ENCODE measurements around the gene ZNF622. TPM values are rescaled to one million over a fixed set of nuclear protein-coding genes. Genes with fewer than 3 reads are reported as not detected.

ZNF622 gene
- total and polyA plus RNA-seq, 2 donors (not counting 3 experiments of a cell fraction or from before 2014, with no cell fraction given) = 10.0 to 26.6 TPM

DNA sequence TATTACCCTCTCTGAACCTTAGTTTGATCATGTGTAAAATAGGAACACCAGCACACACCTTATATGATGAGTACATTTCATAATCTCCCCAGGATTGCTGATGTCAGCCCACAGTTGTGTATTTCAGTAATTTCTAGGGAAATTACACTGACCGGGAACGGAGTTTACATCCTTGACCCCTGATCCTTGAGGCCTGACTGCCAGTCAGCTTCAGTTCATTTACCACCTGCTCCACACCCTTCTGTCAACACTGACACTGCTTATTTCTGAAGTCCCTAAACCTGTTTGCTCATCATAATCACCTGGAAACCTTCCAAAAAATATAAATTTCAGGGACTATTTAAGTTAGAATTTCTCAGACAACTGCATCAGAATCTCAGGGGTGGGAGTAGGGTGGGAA lies 55.3 kb downstream of the ZNF622 start:
- POLR2A ChIA-PET = no interaction called here
- Histone ChIP-seq H3K9me3 (replicated peaks; ENCODE audit: control insufficient read depth, insufficient read depth, low read length) (no peaks in the 10 kb centered on the region), H3K79me2 (ENCODE audit: control insufficient read depth, insufficient read depth, low read length) (no peaks in the 10 kb centered on the region), H3K4me3 (replicated peaks in 1 of 3; ENCODE audit: insufficient read depth in 1 of 3, low read depth in 1 of 3, low read length in 3 of 3) (no peak overlapping the region), H3K9ac (replicated peaks; ENCODE audit: extremely low read depth, insufficient read depth, low read length) (no peak overlapping the region), H4K20me1 (replicated peaks; ENCODE audit: control insufficient read depth, extremely low read depth, insufficient read depth, low read length) (no peaks in the 10 kb centered on the region), H3K36me3 (ENCODE audit: control insufficient read depth in 2 of 2, extremely low read depth in 1 of 2, insufficient read depth in 2 of 2, low read length in 2 of 2) (no peaks in the 10 kb centered on the region), H3K27me3 (ENCODE audit: control insufficient read depth in 2 of 2, insufficient read depth in 2 of 2, low read length in 2 of 2) (no peaks in the 10 kb centered on the region), H3K9me1 (replicated peaks; ENCODE audit: control insufficient read depth, extremely low read depth, insufficient read depth, low read length) (no peaks in the 10 kb centered on the region), H2AFZ (ENCODE audit: low read depth, low read length) (no peak overlapping the region), H3K4me2 (ENCODE audit: insufficient read depth, low read length) (no peak overlapping the region), H3K4me1 (ENCODE audit: control insufficient read depth, extremely low read depth, insufficient read depth, low read length) (no peaks in the 10 kb centered on the region), H3K27ac (ENCODE audit: insufficient read depth, low read depth, low read length) (no peak overlapping the region)
- intact Hi-C loops (cut with micrococcal nuclease) (no loop called here), dilution Hi-C loops (cut with MboI; ENCODE audit: extremely low pct_ligation_motif_present, low sequenced_read_pairs) (no loop called here)
- TF ChIP-seq GATA2 (IDR thresholded peaks at IDR 0.05; ENCODE audit: insufficient read depth, insufficient read length, low read depth, low read length) (no peak), EZH2 (IDR thresholded peaks at IDR 0.05; ENCODE audit: borderline replicate concordance, low read depth, low read length, severe bottlenecking) (no peak), POLR2A (IDR thresholded peaks at IDR 0.05; ENCODE audit: low read depth, low read length) (no peak), POLR2AphosphoS5 (IDR thresholded peaks at IDR 0.05; ENCODE audit: insufficient read depth, low read depth, low read length) (no peak), JUN (IDR thresholded peaks at IDR 0.05; ENCODE audit: borderline replicate concordance, insufficient read depth, insufficient read length, low read depth) (no peak)
- TF ChIP-seq, protein P1, sequence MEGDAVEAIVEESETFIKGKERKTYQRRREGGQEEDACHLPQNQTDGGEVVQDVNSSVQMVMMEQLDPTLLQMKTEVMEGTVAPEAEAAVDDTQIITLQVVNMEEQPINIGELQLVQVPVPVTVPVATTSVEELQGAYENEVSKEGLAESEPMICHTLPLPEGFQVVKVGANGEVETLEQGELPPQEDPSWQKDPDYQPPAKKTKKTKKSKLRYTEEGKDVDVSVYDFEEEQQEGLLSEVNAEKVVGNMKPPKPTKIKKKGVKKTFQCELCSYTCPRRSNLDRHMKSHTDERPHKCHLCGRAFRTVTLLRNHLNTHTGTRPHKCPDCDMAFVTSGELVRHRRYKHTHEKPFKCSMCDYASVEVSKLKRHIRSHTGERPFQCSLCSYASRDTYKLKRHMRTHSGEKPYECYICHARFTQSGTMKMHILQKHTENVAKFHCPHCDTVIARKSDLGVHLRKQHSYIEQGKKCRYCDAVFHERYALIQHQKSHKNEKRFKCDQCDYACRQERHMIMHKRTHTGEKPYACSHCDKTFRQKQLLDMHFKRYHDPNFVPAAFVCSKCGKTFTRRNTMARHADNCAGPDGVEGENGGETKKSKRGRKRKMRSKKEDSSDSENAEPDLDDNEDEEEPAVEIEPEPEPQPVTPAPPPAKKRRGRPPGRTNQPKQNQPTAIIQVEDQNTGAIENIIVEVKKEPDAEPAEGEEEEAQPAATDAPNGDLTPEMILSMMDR (IDR thresholded peaks at IDR 0.05; ENCODE audit: extremely low read depth in 1 of 2, insufficient read depth in 1 of 2, low read depth in 1 of 2, low read length in 2 of 2) = no peak
- TF ChIP-seq, protein P2, sequence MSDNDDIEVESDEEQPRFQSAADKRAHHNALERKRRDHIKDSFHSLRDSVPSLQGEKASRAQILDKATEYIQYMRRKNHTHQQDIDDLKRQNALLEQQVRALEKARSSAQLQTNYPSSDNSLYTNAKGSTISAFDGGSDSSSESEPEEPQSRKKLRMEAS (IDR thresholded peaks at IDR 0.05; ENCODE audit: insufficient read depth, insufficient read length) = no peak
- no TSS peak for BruUV-seq (replicated peaks)
- CTCF ChIA-PET = no interaction called here
- FAIRE-seq (no peak), DNase-seq (ENCODE audit: low read depth, low spot score) (no peak)
